GM19193 (cell line): Measurements from ENCODE around the gene IL1RAPL1.

ENCODE experiments used
- POLR2A ChIP-seq: IDR thresholded peaks from 4 replicates; pipeline ENCODE4 v1.6.1; 2011; ENCODE audit not compliant: insufficient read depth, insufficient read length; ENCODE audit errors: extremely low read depth

IL1RAPL1 gene

GRCh38 chrX:29285664-29286063 is 698.4 kb downstream of the IL1RAPL1 start:
- TF ChIP-seq POLR2A, result no peak

DNA sequence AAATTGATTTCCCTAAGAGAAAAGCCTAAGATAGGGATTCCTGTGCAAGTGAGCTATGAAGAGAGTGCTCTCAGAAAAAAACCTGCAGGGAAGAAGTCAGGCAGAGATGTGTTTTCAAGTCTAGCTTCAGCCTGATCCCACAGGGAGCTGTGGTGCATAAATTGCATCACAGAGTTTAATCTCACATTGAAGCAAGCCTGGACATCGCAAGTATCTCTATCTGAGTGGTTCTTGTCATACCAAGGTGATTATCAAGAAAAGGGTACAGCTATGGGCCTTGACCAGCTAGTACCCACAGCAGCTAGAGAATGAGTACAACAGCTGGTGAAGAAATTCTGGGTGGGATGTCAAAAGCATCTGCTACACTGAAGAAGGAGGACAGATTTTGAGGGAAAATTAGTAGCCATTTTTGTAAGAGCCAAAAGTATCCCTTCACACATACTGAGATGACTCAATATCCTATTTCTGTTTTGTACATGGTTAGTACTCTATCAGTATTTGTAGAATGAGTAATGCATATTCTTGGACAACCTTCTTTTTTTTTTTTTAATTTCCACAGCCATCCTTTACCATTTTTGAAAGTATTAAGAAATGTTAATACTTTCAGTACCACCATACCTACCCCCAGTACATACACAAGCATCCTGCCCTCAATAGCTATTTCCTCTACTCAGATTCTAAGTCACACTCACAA is 708.9 kb downstream of the IL1RAPL1 start:
- TF ChIP-seq POLR2A, result no peak

GRCh38 chrX:29297171-29297800 is 710.0 kb downstream of the IL1RAPL1 start:
- no peak for TF ChIP-seq POLR2A

DNA sequence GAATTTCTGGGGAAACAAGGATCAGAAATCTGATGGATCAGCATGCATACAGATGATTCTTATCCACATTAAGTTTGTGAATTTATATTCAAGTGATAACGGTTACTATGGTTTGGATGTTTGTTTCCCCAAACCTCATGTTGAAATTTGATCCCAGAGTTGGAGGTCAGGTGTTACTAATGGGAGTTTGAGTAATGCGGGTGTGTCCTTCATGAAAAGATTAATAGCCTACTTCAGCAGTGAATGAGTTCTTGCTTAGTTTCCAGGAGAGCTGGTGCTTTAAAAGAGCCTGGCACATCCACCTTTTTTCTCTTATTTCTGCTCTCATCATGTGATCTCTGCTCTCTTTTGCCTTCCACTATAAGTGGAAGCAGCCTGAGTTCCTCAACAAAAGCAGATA is 712.4 kb downstream of the IL1RAPL1 start:
- no peak for TF ChIP-seq POLR2A

DNA sequence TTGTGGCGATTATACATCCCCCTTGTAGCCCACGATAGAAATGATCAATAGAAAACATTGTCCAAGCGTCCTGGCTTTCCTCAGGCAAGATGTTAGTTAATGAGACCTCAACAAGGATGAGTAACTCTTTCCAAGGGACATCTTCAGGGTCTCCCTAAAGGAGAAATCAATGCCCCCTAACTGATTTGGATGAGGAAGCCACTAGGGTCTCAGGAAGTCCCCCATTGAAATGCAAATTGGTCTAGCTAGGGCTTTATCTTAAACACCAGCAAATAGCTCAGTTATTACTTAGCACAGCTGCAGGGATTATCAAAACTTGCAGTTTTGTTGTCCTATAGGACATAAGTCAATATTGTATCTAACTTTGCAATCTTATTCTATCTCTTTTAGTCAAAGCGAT is 721.5 kb downstream of the IL1RAPL1 start:
- TF ChIP-seq POLR2A, result no peak

DNA sequence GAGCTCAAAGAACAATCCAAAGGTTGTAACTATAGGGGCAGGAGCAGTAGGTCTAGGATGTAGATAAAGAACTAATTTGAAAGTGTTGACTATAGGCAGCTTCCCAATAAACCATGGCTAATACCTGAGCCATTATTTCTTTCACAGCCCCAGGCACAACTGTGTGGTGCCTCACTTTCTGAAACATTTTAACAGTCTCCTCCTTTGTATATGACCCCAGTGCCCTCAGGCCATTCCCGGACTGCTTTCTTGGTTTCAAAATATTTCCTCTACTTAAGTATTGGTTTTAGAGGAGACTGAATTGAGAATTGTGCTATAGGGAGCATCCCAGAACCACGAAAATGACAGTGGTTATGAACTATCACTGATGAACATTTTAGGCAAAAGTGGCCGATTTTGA is 728.7 kb downstream of the IL1RAPL1 start:
- no peak for TF ChIP-seq POLR2A

DNA sequence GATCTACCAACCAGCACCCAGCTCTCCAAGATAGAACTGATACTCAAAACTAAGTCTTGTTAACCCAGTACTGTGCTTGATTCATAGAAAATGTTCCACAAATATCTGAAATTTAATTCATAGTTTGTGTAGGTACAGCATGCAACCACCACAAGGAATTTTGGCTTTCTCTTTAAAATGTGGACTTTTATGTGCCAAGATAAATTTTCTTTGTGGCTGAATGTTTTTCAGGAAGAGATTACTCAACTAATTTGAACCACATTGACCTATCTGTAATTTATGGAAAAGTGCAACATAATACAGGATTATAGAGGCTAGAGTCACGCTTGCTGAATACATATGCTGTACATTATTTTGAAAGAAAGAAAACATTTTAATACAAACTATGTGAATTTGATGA is 730.8 kb downstream of the IL1RAPL1 start:
- no peak for TF ChIP-seq POLR2A

DNA sequence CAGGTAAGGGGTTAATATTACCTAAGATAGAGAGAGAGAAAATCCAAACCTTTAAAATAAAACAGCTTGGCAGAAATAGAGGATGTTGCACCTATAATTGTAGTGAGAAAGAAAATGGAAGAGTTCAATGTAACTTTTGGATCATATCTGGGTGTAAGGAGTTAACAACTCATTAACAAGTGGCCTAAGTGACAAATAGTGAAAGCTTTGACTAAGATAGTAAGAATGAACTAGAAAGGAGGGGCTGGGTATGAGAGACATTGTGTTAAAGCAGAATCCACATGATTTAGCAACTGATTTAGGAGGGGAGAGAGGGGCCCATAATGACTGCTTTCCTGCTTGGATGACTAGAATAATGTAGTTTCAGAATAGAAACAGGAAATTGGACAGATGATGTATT is 761.0 kb downstream of the IL1RAPL1 start:
- no peak for TF ChIP-seq POLR2A

DNA sequence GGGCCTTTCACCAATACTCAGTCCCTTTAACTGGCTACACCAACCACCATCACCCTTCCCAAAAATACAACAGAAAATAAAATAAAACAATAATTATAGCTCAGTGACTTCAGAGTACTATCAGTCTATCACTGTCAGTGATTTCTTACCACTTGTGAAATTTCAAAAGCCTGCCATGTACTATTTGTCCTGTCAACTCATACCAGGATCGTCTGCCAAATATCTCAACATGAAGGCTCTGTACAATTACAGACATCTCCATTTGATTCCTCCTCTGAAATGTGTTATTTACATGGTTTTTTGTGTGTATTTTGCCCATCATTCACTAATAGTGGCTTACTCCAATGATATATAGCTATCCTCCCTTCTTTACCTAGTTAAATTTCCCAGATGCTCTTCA is 772.0 kb downstream of the IL1RAPL1 start:
- TF ChIP-seq POLR2A, result no peak

DNA sequence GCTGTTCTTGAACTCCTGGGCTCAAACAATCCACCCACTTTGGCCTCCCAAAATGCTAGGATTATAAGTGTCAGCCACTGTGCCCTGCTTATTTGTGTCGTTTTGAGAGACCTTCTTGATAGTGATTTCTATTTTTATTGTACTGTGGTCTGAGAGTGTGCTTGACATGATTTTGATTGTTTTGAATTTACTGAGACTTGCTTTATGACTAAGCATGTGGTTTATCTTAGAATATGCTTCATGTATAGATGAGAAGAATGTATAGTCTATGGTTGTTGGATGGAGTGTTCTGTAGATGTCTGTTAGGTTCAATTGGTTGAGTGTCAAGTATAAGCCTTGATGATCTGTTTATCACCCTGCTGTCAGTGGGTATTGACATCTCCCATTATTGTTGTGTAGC is 789.3 kb downstream of the IL1RAPL1 start:
- TF ChIP-seq POLR2A, result no peak

GRCh38 chrX:29382811-29383210 is 795.6 kb downstream of the IL1RAPL1 start:
- TF ChIP-seq POLR2A, result no peak

DNA sequence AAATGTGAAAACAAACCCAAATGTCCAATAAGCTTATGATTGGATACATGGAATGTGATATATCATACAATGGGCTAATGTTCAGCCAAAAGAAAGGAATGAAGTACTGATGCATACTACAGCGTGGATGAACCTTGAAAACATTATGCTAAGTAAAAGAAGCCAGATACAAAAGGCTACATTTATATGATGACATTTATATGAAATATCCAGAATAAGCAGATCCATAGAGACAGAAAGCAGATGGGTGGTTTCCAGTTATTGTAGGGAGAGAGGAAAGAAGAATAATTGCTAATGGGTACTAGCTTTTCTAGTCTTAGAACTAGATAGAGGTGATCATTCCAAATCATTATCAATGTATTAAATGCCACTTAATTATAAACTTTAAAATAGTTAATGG is 801.3 kb downstream of the IL1RAPL1 start:
- TF ChIP-seq POLR2A, result no peak

GRCh38 chrX:29397506-29397905 is 810.3 kb downstream of the IL1RAPL1 start:
- TF ChIP-seq POLR2A, result no peak

GRCh38 chrX:29407357-29407756 is 820.1 kb downstream of the IL1RAPL1 start:
- TF ChIP-seq POLR2A, result no peak

DNA sequence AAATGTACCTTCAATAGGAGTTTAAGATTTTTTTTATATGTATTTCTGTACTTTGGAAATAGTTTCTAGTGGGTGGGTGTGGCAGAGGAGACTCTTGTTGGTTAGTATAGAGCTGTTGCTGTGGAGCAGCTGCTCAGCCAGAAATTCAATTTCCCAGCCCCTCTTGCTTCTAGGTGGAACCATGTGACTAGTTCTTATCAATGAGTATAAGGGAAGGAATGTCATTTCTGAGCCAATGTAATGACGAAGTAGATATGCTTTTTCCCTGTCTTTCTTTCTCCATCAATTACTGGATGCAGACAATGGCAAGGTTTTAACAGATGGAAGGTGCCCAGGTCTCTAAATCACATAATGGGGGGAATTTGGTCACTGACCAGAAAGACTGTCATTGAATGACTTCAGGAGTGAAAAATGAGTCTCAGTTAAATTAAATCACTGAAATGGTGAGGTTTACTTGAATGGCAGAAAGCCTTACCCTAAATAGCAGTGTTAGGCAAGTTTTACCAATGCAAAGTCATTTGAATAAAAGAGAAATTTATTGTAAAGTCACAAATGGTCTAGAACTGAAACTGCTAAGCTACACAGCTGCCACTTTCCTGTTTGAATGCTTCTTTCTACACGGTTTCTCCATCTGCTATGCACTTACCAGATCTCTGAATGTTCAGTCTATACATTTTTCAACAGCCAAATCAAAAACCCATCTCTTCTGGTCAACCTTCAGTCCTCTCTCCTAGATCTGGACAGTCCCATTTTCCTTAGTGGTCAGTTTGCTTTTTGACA is 832.7 kb downstream of the IL1RAPL1 start:
- no peak for TF ChIP-seq POLR2A

- TF ChIP-seq POLR2A, result no peak
These were observed 834.8 kb downstream of the IL1RAPL1 start for GRCh38 chrX:29422034-29422433.
